ENCODE data around the gene SEC11C.

The SEC11C gene

GRCh38 chr18:59149007-59149406 lies 9.3 kb downstream of the SEC11C start:
- TF ChIP-seq CTCF (IDR thresholded peaks at IDR 0.05), result no peak

- TF ChIP-seq CTCF (IDR thresholded peaks at IDR 0.05), result no peak
These were observed 9.7 kb downstream of the SEC11C start for GRCh38 chr18:59149416-59149815.

GRCh38 chr18:59150236-59150635 lies 10.6 kb downstream of the SEC11C start:
- TF ChIP-seq CTCF (IDR thresholded peaks at IDR 0.05), result no peak

DNA sequence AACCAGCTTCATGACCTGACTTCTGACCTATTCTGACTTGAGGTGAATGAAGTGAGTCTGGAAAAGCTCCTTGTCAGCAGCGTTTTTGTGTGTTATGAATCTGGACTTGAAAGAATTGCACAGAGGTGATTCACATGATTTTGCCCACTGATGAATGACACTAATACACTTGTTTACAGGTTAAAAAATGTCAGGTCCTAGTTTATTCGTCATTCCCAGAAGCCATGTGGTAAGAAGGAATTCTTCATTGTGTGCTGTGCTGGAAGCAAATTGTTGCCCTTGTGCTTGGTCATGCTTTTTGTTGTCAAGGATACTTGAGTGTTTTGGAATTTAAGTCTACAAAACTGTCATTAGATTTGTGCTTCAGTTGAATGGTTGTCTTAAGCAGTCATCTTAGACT lies 15.5 kb downstream of the SEC11C start:
- no peak for TF ChIP-seq CTCF (IDR thresholded peaks at IDR 0.05)

DNA sequence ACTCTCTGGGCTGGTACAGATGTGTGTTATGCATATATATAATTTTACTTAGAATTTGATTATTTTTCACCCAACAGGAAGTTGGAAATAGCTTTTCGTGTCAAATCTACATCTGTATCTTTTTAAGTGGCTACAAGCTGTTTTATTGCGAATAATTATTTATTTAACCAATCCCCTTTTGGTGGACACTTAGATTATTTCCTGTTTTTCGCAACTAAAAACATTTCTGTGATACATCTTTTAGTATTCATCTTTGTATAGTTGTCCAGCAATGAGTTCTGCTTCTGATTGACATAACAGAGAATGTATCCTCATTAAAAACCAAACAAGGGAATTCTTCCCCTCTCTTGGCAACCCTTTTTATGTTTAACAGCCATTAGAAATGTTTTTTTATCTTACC lies 16.6 kb downstream of the SEC11C start:
- TF ChIP-seq CTCF (IDR thresholded peaks at IDR 0.05), result no peak

- TF ChIP-seq CTCF (IDR thresholded peaks at IDR 0.05), result no peak
These were observed 19.6 kb downstream of the SEC11C start for GRCh38 chr18:59159265-59159664.

DNA sequence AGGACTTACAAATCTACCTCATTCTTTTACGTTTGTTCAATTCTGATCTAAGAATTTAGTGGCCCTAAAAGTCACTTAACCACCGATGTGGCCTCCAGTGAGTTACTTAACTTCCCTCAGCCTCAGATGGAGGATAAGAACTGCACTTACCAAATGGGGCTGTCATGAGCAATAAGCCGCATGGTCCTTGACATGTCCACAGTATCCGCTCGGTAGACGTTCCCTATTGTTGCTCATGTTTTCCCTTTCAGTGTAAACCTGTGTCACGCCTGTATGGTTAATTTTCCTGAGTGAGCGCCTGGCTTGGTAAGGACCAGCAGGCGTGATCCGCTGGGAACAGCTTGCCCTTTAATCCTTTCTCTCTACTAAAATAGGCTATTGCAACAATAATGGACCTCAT lies 20.3 kb downstream of the SEC11C start:
- TF ChIP-seq CTCF (IDR thresholded peaks at IDR 0.05), result no peak

GRCh38 chr18:59172664-59173249 lies 33.1 kb downstream of the SEC11C start:
- no peak for TF ChIP-seq CTCF (IDR thresholded peaks at IDR 0.05)
